AG04450 (cell line): ENCODE data around the gene SERPINB6. TPM values are rescaled to one million over a fixed set of nuclear protein-coding genes. Genes with fewer than 3 reads are reported as not detected.
"Not testable (repeated sequence)": the region's sequence is repeated elsewhere in the genome, so short reads cannot be mapped to it uniquely, and the experiment has no call there.

Source experiments
- CTCF ChIA-PET: fragments of 300-600, 350-600 bp; formaldehyde crosslinking; extraction: SDS; loops from one replicate; lab custom pipeline; 2022; ENCODE audit warnings: antibody characterized with exemption, inconsistent platforms; lab: Charles Lee
- POLR2A ChIA-PET: fragments of 350-600 bp; formaldehyde crosslinking; extraction: SDS; loops from one replicate; lab custom pipeline; 2021; ENCODE audit warnings: antibody characterized with exemption, inconsistent platforms; lab: Yijun Ruan, JAX
- DNase-seq: peaks from one replicate; pipeline ENCODE4 v3.0.0-alpha.2; 2011; ENCODE audit warnings: low read depth, low spot score
- H3K27ac ChIP-seq: one replicate; pipeline ENCODE4 v1.5.1; 2012; ENCODE audit warnings: low read depth, low read length, control low read depth
- H3K27me3 ChIP-seq: one replicate; pipeline ENCODE4 v1.6.0; 2012; ENCODE audit warnings: low read length; ENCODE audit not compliant: control insufficient read depth, insufficient read depth
- H3K4me3 ChIP-seq: 2 replicates; pipeline ENCODE4 v1.5.1; 2011; ENCODE audit warnings: mild to moderate bottlenecking, low read depth, low read length, control low read depth
- H3K9me3 ChIP-seq: 2 replicates; pipeline ENCODE4 v1.5.1; 2012; ENCODE audit warnings: low read length; ENCODE audit not compliant: control insufficient read depth, insufficient read depth
- CTCF ChIP-seq: IDR thresholded peaks from 2 replicates; pipeline ENCODE4 v1.5.1; 2011; ENCODE audit warnings: low read depth, low read length, control low read depth, inconsistent platforms
- polyA plus RNA-seq: library from polyadenylated mRNA; depleted of rRNA; stranded (reverse); fragments of >200 nt; gene quantifications from 2 replicates; pipeline ENCODE4 v1.2.3, GENCODE V29; 2011

The SERPINB6 gene
- polyA plus RNA-seq, 1 experiment: 120 TPM

GRCh38 chr6:2942914-2943563 lies 28.3 kb downstream of the SERPINB6 start:
- Histone ChIP-seq H3K27me3 (no peaks in the 10 kb centered on the region), H3K27ac (no peak overlapping the region), H3K4me3 (no peak overlapping the region), H3K9me3 (peaks cover 4% of the 10 kb centered on the region; the same call in 1 of the 2 replicates)
- DNase-seq: no peak
- TF ChIP-seq CTCF: no peak
- ChIA-PET CTCF (interaction anchor here (0.8 to 5.7 kb wide), 3 partner anchors 9 to 97 kb away, joined by 3 to 79 read pairs (median 3); no protein-coding TSS in a partner anchor), POLR2A (no interaction called here)

GRCh38 chr6:2942116-2942515 lies 29.3 kb downstream of the SERPINB6 start:
- DNase-seq, H3K9me3 ChIP-seq, POLR2A ChIA-PET, H3K27ac ChIP-seq, H3K4me3 ChIP-seq, H3K27me3 ChIP-seq: not testable (repeated sequence)
- CTCF ChIA-PET: interaction anchor here (1.0 to 5.7 kb wide), 4 partner anchors 8 to 12 kb away, joined by 3 to 79 read pairs (median 4); no protein-coding TSS in a partner anchor

DNA sequence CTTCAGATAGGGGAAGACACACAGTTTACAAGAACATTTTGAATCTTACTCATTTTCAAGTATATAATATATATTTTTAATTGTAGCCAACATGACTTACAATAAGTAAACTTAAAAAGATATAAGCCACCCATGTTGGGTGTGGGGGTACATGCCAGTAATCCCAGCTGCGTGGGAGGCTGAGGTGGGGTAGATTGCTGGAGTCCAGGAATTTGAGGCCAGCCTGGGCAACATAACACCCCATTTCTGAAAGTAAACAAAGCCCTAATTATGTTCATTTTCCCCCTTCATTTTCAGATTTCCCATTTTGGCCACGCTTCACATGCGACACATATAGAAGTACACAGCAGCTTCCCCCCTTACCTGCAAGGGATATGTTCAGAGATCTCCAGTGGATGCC lies 30.5 kb downstream of the SERPINB6 start:
- DNase-seq: no peak
- ChIA-PET POLR2A (no interaction called here), CTCF (interaction anchor here (5.7 kb wide), 1 partner anchor 11 kb away, joined by 79 read pairs; no protein-coding TSS in a partner anchor)
- H3K4me3 ChIP-seq: no peak overlapping the region
- no peak for TF ChIP-seq CTCF
- H3K9me3 ChIP-seq: peaks cover 13% of the 10 kb centered on the region
- no peaks in the 10 kb centered on the region for H3K27me3 ChIP-seq
- H3K27ac ChIP-seq: no peak overlapping the region

DNA sequence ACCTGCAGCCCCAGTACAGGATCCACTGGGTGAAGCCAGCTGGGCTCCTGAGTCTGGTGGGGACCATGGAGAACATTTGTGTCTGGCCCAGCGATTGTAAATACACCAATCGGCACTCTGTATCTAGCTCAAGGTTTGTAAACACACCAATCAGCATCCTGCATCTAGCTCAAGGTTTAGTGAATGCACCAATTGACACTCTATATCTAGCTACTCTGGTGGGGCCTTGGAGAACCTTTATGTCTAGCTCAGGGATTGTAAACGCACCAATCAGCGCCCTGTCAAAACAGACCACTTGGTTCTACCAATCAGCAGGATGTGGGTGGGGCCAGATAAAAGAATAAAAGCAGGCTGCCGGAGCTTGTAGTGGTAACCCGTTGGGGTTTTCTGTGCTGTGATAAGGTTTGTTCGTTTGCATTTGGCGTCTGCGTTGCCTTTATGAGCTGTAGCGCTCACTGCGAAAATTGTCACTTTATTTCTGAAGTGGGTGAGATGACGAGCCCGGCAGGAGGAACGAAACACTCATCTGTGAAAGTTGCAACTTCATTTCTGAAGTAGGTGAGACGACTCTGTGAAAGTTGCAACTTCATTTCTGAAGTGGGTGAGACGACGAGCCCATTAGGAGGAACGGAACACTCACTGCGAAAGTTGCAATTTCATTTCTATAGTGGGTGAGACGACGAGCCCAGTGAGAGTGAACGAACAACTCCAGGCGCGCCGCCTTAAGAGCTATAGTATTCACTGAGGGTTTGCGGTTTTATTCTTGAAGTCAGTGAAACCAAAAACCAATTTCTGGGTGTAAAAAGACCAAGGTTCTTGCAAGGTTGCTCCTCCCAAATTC lies 31.1 kb downstream of the SERPINB6 start:
- no peak for DNase-seq
- Histone ChIP-seq H3K9me3 (peaks cover 14% of the 10 kb centered on the region), H3K27me3 (no peaks in the 10 kb centered on the region), H3K4me3 (no peak overlapping the region), H3K27ac (no peak overlapping the region)
- ChIA-PET CTCF (interaction anchor here (5.7 kb wide), 1 partner anchor 12 kb away, joined by 79 read pairs; no protein-coding TSS in a partner anchor), POLR2A (no interaction called here)
- TF ChIP-seq CTCF: no peak

DNA sequence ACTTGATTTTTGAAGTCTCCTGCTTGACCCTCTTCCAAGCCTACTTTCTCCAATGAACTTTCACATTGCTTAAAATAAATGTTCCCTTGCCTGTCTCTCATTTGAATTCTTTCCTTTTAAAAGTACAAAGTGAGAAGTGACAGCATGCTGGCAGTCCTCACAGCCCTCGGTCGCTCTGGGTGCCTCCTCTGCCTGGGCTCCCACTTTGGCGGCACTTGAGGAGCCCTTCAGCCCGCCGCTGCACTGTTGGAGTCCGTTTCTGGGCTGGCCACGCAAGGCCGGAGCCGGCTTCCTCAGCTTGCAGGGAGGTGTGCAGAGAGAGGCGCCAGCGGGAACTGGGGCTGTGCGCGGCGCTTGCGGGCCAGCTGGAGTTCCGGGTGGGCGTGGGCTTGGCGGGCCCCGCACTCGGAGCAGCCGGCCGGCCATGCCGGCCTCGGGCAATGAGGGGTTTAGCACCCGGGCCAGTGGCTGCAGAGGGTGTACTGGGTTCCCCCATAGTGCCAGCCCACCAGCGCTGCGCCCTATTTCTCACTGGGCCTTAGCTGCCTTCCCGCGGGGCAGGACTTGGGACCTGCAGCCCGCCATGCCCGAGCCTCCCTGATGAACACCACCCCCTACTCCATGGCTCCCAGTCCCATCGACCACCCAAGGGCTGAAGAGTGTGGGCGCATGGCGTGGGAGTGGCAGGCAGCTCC lies 31.9 kb downstream of the SERPINB6 start:
- Histone ChIP-seq H3K9me3 (peaks cover 14% of the 10 kb centered on the region), H3K27me3 (peaks cover 1% of the 10 kb centered on the region), H3K4me3 (no peak overlapping the region), H3K27ac (no peak overlapping the region)
- DNase-seq: no peak
- no peak for TF ChIP-seq CTCF
- CTCF ChIA-PET: interaction anchor here (5.7 kb wide), 1 partner anchor 13 kb away, joined by 79 read pairs; no protein-coding TSS in a partner anchor
- POLR2A ChIA-PET: no interaction called here
